PC-3 (cell line): ENCODE results near the gene GZF1. TPM values are rescaled to one million over a fixed set of nuclear protein-coding genes. Genes with fewer than 3 reads are reported as not detected.

Experiments
- ATAC-seq: fragments of 200-7000 bp; cut with Tn5 transposase; 2 replicates; pipeline ENCODE4 v1.9.1; 2020; ENCODE audit warnings: mild to moderate bottlenecking, moderate library complexity
- BruUV-seq: library from RNA; stranded (reverse); fragments of 400-500 nt; replicated peaks from 2 replicates; lab custom pipeline; 2021; lab: Mats Ljungman, UMichigan
- CTCF ChIA-PET: fragments of 300-600 bp; sonication (Branson Sonifier 250); formaldehyde crosslinking; loops from one replicate; lab custom pipeline; 2022; ENCODE audit warnings: antibody characterized with exemption; lab: Charles Lee
- POLR2A ChIA-PET: fragments of 300-600 bp; sonication (Branson Sonifier 250); formaldehyde crosslinking; loops from one replicate; lab custom pipeline; 2022; ENCODE audit warnings: antibody characterized with exemption; ENCODE audit not compliant: unreplicated experiment; lab: Charles Lee
- DNase-seq: peaks from one replicate; pipeline ENCODE4 v3.0.0-alpha.2; 2015
- H2AFZ ChIP-seq: fragments of 300-600 bp; sonication (generic); 2 replicates; pipeline ENCODE4 v1.6.0; 2016; ENCODE audit warnings: antibody characterized with exemption, low read length
- H3F3A ChIP-seq: fragments of 300-600 bp; sonication (generic); one replicate; pipeline ENCODE4 v1.6.0; 2017; ENCODE audit warnings: antibody characterized with exemption, low read length, control low read depth, mild to moderate bottlenecking; ENCODE audit not compliant: unreplicated experiment
- H3K27ac ChIP-seq: fragments of 300-600 bp; sonication (generic); 2 replicates; pipeline ENCODE4 v1.5.1; 2016; ENCODE audit warnings: mild to moderate bottlenecking, low read length
- H3K27me3 ChIP-seq: fragments of 300-600 bp; sonication (generic); 2 replicates; pipeline ENCODE4 v1.6.1; 2016; ENCODE audit warnings: low read length, mixed read lengths
- H3K36me3 ChIP-seq: fragments of 300-600 bp; sonication (generic); 2 replicates; pipeline ENCODE4 v1.6.1; 2016; ENCODE audit warnings: low read depth, mixed run types, low read length, mixed read lengths
- H3K4me1 ChIP-seq: fragments of 300-600 bp; sonication (generic); 2 replicates; pipeline ENCODE4 v1.5.1; 2016; ENCODE audit warnings: low read length; ENCODE audit not compliant: insufficient read depth
- H3K4me2 ChIP-seq: fragments of 300-600 bp; sonication (generic); 2 replicates; pipeline ENCODE4 v1.6.0; 2016; ENCODE audit warnings: low read length
- H3K4me3 ChIP-seq: fragments of 300-600 bp; sonication (generic); 2 replicates; pipeline ENCODE4 v1.5.1; 2016; ENCODE audit warnings: mild to moderate bottlenecking, low read length, mixed read lengths
- H3K79me2 ChIP-seq: fragments of 300-600 bp; sonication (generic); 2 replicates; pipeline ENCODE4 v1.6.1; 2017; ENCODE audit warnings: low read length, mixed read lengths
- H3K9ac ChIP-seq: fragments of 300-600 bp; sonication (generic); 2 replicates; pipeline ENCODE4 v1.6.0; 2016; ENCODE audit warnings: mild to moderate bottlenecking, low read length
- H3K9me2 ChIP-seq: fragments of 300-600 bp; sonication (generic); replicated peaks from 2 replicates; pipeline ENCODE4 v1.6.1; 2016; ENCODE audit warnings: mixed run types, low read length, mixed read lengths
- H3K9me3 ChIP-seq: fragments of 300-600 bp; sonication (generic); 2 replicates; pipeline ENCODE4 v1.6.1; 2016; ENCODE audit warnings: low read length, mixed read lengths
- H4K20me1 ChIP-seq: fragments of 300-600 bp; sonication (generic); 2 replicates; pipeline ENCODE4 v1.6.1; 2016; ENCODE audit warnings: low read length, mixed read lengths
- EZH2 ChIP-seq: fragments of 300-600 bp; sonication (generic); IDR thresholded peaks from one replicate; pipeline ENCODE4 v1.6.1; 2017; ENCODE audit warnings: antibody characterized with exemption, mild to moderate bottlenecking, low read length; ENCODE audit not compliant: unreplicated experiment
- EZH2phosphoT487 ChIP-seq: fragments of 300-600 bp; sonication (generic); IDR thresholded peaks from 2 replicates; pipeline ENCODE4 v1.6.1; 2018; ENCODE audit warnings: mild to moderate bottlenecking, antibody characterized with exemption, low read length, borderline replicate concordance
- intact Hi-C: fragments of 100-400 bp; cut with micrococcal nuclease; formaldehyde crosslinking; loops from 2 replicates; pipeline ENCODE4 v1.9.0; 2023
- total RNA-seq: library from RNA; depleted of rRNA; stranded (reverse); fragments of >200 nt; gene quantifications from 2 replicates; pipeline ENCODE4 v1.2.3, GENCODE V29; 2014
- TF ChIP-seq, protein P1 (sequence below): fragments of 300-600 bp; sonication (generic); conservative IDR thresholded peaks from 2 replicates; pipeline ENCODE4 v1.5.1; 2017; ENCODE audit warnings: antibody characterized with exemption, low read depth, mild to moderate bottlenecking, low read length

Gene GZF1
- total RNA-seq, 1 experiment from 2014 or later = 16.0 TPM

- no peaks in the 10 kb centered on the region for H3K9me3 ChIP-seq
- no peaks in the 10 kb centered on the region for H3F3A ChIP-seq
- H3K79me2 ChIP-seq = no peaks in the 10 kb centered on the region
- no peak overlapping the region for H3K27ac ChIP-seq
- no peak overlapping the region for H2AFZ ChIP-seq
- no TSS peak for BruUV-seq
- CTCF ChIA-PET = interaction anchor here (1.0 to 2.6 kb wide), 2 partner anchors 10 to 648 kb away, joined by 15 to 39 read pairs; no protein-coding TSS in a partner anchor
- H3K9me2 ChIP-seq = no peaks in the 10 kb centered on the region
- DNase-seq (no peak), ATAC-seq (no peak)
- H3K27me3 ChIP-seq = no peaks in the 10 kb centered on the region; the same call in 1 of the 2 replicates
- H3K4me1 ChIP-seq = no peaks in the 10 kb centered on the region
- intact Hi-C loops = loop anchor here (1.0 kb wide), 2 partner anchors 649 to 1006 kb away; no protein-coding TSS in a partner anchor
- TF ChIP-seq EZH2 = no peak
- TF ChIP-seq, protein P1, sequence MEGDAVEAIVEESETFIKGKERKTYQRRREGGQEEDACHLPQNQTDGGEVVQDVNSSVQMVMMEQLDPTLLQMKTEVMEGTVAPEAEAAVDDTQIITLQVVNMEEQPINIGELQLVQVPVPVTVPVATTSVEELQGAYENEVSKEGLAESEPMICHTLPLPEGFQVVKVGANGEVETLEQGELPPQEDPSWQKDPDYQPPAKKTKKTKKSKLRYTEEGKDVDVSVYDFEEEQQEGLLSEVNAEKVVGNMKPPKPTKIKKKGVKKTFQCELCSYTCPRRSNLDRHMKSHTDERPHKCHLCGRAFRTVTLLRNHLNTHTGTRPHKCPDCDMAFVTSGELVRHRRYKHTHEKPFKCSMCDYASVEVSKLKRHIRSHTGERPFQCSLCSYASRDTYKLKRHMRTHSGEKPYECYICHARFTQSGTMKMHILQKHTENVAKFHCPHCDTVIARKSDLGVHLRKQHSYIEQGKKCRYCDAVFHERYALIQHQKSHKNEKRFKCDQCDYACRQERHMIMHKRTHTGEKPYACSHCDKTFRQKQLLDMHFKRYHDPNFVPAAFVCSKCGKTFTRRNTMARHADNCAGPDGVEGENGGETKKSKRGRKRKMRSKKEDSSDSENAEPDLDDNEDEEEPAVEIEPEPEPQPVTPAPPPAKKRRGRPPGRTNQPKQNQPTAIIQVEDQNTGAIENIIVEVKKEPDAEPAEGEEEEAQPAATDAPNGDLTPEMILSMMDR = no peak
- no peak for TF ChIP-seq EZH2phosphoT487
- no peaks in the 10 kb centered on the region for H3K36me3 ChIP-seq
- no peak overlapping the region for H3K4me2 ChIP-seq
- no peak overlapping the region for H3K9ac ChIP-seq
- H3K4me3 ChIP-seq = no peak overlapping the region
- POLR2A ChIA-PET = no interaction called here
- no peaks in the 10 kb centered on the region for H4K20me1 ChIP-seq
Observed at GRCh38 chr20:23339986-23340385, 22.0 kb upstream of the GZF1 start.

DNA sequence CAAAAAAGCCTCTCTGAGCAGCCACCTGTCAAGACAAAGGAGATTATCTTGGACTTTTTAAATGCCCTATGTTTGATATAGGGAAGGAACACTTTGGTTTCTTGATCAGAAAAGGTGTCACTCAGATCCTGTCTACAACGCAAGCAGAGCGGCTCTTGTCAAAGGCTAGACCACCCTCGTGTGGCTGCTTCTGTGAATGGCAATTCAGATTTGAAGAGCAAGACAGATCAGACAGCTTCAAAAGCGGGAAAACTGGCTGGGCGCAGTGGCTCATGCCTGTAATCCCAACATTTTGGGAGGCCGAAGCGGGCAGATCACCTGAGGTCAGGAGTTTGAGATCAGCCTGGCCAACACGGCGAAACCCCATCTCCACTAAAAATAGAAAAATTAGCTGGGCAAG is 21.5 kb upstream of the GZF1 start:
- Histone ChIP-seq H3K27me3 (no peaks in the 10 kb centered on the region; the same call in 1 of the 2 replicates), H3K4me2 (no peak overlapping the region), H3K4me3 (no peak overlapping the region), H3K9me2 (no peaks in the 10 kb centered on the region), H3K9me3 (no peaks in the 10 kb centered on the region), H3F3A (no peaks in the 10 kb centered on the region), H3K9ac (no peak overlapping the region), H3K36me3 (no peaks in the 10 kb centered on the region), H2AFZ (no peak overlapping the region), H3K27ac (no peak overlapping the region), H4K20me1 (no peaks in the 10 kb centered on the region), H3K79me2 (no peaks in the 10 kb centered on the region), H3K4me1 (no peaks in the 10 kb centered on the region)
- intact Hi-C loops = loop anchor here (1.0 kb wide), 2 partner anchors 649 to 1006 kb away; no protein-coding TSS in a partner anchor
- DNase-seq (peak; percentile 82), ATAC-seq (peak; percentile 87)
- TF ChIP-seq EZH2 (no peak), EZH2phosphoT487 (no peak)
- TF ChIP-seq, protein P1 = peak; percentile 76
- BruUV-seq = no TSS peak
- CTCF ChIA-PET = interaction anchor here (0.6 to 2.6 kb wide), 3 partner anchors 10 to 1621 kb away, joined by 10 to 39 read pairs (median 15); no protein-coding TSS in a partner anchor
- POLR2A ChIA-PET = no interaction called here

- H3K27ac ChIP-seq = no peak overlapping the region
- no peak overlapping the region for H2AFZ ChIP-seq
- no peak overlapping the region for H3K4me2 ChIP-seq
- H3K79me2 ChIP-seq = no peaks in the 10 kb centered on the region
- ChIA-PET POLR2A (no interaction called here), CTCF (interaction anchor here (0.6 to 2.6 kb wide), 6 partner anchors 9 to 1622 kb away, joined by 3 to 39 read pairs (median 6); partner anchors contain the start of gene NAPB)
- no peak for ATAC-seq
- no peaks in the 10 kb centered on the region for H3K4me1 ChIP-seq
- no peaks in the 10 kb centered on the region for H4K20me1 ChIP-seq
- no peak for TF ChIP-seq EZH2phosphoT487
- H3K9ac ChIP-seq = no peak overlapping the region
- intact Hi-C loops = no loop called here
- H3K4me3 ChIP-seq = no peak overlapping the region
- no peaks in the 10 kb centered on the region for H3K9me3 ChIP-seq
- H3K27me3 ChIP-seq = no peaks in the 10 kb centered on the region; the same call in 1 of the 2 replicates
- no peaks in the 10 kb centered on the region for H3F3A ChIP-seq
- no TSS peak for BruUV-seq
- H3K9me2 ChIP-seq = no peaks in the 10 kb centered on the region
- no peaks in the 10 kb centered on the region for H3K36me3 ChIP-seq
- no peak for DNase-seq
Observed at GRCh38 chr20:23341073-23341472, 20.9 kb upstream of the GZF1 start.
